ENCODE data around the gene VTN.

Gene VTN

DNA sequence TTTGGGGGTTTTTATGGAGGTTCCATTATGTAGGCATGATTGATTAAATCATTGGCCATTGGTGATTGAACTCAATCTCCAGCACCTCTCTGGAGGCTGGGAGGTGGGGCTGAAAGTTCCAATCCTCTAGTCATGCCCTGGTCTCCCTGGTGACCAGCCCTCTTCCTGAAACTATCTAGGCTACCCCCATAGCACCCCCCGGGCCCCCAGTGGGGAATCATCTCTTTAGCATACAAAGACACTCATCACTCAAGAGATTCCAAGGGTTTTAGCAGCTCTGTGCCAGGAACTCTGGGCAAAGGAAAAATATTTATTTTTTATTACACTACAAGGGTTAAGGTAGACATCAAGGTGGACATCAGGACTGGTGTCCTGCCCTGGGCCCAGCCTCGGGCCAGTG, 25.3 kb upstream of the VTN start:
- no peak for FAIRE-seq
- TF ChIP-seq POLR2AphosphoS5 (IDR thresholded peaks at IDR 0.05; ENCODE audit: low read depth, low read length): no peak
- TF ChIP-seq TAF1 (IDR thresholded peaks at IDR 0.05; ENCODE audit: borderline replicate concordance, low read depth, low read length): no peak
- TF ChIP-seq POLR2A (IDR thresholded peaks at IDR 0.05; ENCODE audit: low read depth, low read length): no peak

GRCh38 chr17:28394337-28395116, 24.4 kb upstream of the VTN start:
- TF ChIP-seq POLR2A (IDR thresholded peaks at IDR 0.05; ENCODE audit: low read depth, low read length): no peak
- no peak for TF ChIP-seq TAF1 (IDR thresholded peaks at IDR 0.05; ENCODE audit: borderline replicate concordance, low read depth, low read length)
- TF ChIP-seq POLR2AphosphoS5 (IDR thresholded peaks at IDR 0.05; ENCODE audit: low read depth, low read length): no peak
- no peak for DNase-seq (ENCODE audit: insufficient read length)
- FAIRE-seq: no peak

More for the DNA sequence above, 25.3 kb upstream of the VTN start:
- no peak for DNase-seq (ENCODE audit: insufficient read length)

DNA sequence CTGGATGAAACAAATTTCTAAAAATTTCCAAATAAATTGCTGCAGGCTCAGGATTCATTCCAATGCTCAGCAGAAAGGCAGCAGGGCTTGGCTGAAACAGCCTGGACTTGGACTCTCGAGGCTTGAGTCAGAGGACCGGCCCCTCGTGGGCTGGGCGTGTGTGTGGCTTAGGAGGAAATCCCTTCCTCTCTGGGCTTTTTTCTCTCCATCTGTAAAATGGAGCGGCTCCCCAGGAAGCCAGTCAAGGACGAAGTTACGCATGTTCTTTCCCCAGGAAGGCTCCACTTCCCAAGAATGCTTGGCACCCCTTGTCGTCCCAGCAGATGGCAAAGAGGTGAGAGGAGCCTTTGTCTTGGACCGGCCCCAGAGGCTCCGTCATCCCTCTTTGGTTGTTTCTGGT, 22.4 kb upstream of the VTN start:
- no peak for TF ChIP-seq POLR2AphosphoS5 (IDR thresholded peaks at IDR 0.05; ENCODE audit: low read depth, low read length)
- no peak for TF ChIP-seq POLR2A (IDR thresholded peaks at IDR 0.05; ENCODE audit: low read depth, low read length)
- TF ChIP-seq TAF1 (IDR thresholded peaks at IDR 0.05; ENCODE audit: borderline replicate concordance, low read depth, low read length): no peak
- DNase-seq (ENCODE audit: insufficient read length) (no peak), FAIRE-seq (no peak)

DNA sequence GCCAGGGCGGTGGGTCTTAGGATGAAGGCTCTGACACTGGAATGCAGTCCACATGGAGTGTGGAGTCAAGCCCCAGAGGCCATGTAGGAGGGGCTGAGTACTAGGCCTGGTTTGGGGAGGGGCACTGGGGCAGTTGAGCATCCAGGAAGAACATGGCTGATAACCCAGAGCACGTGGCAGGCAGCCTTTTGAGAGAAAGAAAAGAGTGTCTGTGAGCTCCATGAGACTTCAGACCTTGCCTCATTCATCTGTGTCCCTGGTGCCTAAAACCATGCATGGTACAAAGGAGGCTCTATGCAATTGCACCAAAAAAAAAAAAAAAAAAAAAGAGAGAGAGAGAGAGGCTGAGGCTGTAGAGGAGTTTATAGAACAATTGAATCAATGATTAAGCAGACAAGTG, 21.3 kb upstream of the VTN start:
- TF ChIP-seq POLR2A (IDR thresholded peaks at IDR 0.05; ENCODE audit: low read depth, low read length): no peak
- FAIRE-seq (no peak), DNase-seq (ENCODE audit: insufficient read length) (no peak)

DNA sequence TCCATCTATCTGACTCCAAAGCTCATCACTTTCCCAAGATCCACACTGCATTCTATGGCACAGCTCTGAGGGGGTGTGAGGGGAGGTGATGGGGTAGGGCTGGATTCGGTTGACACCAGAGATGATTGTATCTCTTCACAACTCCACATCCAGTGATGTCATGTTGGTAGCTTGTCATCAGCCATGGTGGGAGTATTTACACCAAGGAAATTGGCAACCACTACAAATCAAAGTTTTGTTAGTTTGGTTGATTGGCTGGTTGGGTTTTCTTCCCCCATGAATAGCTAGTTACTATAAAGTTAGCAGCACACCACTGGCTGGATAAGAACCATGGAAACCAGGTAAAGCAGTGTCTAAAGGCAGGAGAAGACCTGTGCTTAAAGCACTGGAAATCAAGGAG, 20.9 kb upstream of the VTN start:
- DNase-seq (ENCODE audit: insufficient read length): no peak
- FAIRE-seq: no peak
- no peak for TF ChIP-seq POLR2AphosphoS5 (IDR thresholded peaks at IDR 0.05; ENCODE audit: low read depth, low read length)
- no peak for TF ChIP-seq POLR2A (IDR thresholded peaks at IDR 0.05; ENCODE audit: low read depth, low read length)
- TF ChIP-seq TAF1 (IDR thresholded peaks at IDR 0.05; ENCODE audit: borderline replicate concordance, low read depth, low read length): no peak

DNA sequence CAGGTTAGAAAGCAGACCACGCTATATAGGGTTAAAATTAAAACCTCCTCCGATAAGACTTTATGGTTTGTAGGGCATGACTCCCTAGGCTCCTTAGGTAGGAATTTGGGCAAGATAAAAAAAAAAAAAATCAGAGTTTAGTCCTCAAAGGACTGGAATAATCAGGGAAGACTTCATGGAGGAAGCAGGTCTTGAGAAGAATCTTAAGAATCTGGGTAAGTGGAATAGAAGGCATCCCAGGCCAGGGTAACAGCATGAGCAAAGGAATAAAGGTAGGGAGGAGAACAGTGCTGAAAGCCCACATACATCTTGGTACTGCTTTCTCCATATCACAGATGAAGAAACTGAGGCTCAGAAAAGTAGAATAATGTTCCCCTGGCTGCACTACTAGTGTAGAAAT, 20.5 kb upstream of the VTN start:
- TF ChIP-seq TAF1 (IDR thresholded peaks at IDR 0.05; ENCODE audit: borderline replicate concordance, low read depth, low read length): no peak
- no peak for FAIRE-seq
- DNase-seq (ENCODE audit: insufficient read length): no peak

GRCh38 chr17:28390141-28390540, 20.0 kb upstream of the VTN start:
- no peak for DNase-seq (ENCODE audit: insufficient read length)
- no peak for FAIRE-seq
- TF ChIP-seq TAF1 (IDR thresholded peaks at IDR 0.05; ENCODE audit: borderline replicate concordance, low read depth, low read length) (no peak), POLR2A (IDR thresholded peaks at IDR 0.05; ENCODE audit: low read depth, low read length) (no peak), POLR2AphosphoS5 (IDR thresholded peaks at IDR 0.05; ENCODE audit: low read depth, low read length) (no peak)

GRCh38 chr17:28388106-28388505, 18.0 kb upstream of the VTN start:
- no peak for DNase-seq (ENCODE audit: insufficient read length)
- FAIRE-seq: no peak
- TF ChIP-seq POLR2AphosphoS5 (IDR thresholded peaks at IDR 0.05; ENCODE audit: low read depth, low read length) (no peak), TAF1 (IDR thresholded peaks at IDR 0.05; ENCODE audit: borderline replicate concordance, low read depth, low read length) (no peak), POLR2A (IDR thresholded peaks at IDR 0.05; ENCODE audit: low read depth, low read length) (no peak)

- TF ChIP-seq POLR2A (IDR thresholded peaks at IDR 0.05; ENCODE audit: low read depth, low read length) (no peak), POLR2AphosphoS5 (IDR thresholded peaks at IDR 0.05; ENCODE audit: low read depth, low read length) (no peak), TAF1 (IDR thresholded peaks at IDR 0.05; ENCODE audit: borderline replicate concordance, low read depth, low read length) (no peak)
- DNase-seq (ENCODE audit: insufficient read length) (no peak), FAIRE-seq (no peak)
These were observed 16.3 kb upstream of the VTN start for GRCh38 chr17:28386391-28386790.

DNA sequence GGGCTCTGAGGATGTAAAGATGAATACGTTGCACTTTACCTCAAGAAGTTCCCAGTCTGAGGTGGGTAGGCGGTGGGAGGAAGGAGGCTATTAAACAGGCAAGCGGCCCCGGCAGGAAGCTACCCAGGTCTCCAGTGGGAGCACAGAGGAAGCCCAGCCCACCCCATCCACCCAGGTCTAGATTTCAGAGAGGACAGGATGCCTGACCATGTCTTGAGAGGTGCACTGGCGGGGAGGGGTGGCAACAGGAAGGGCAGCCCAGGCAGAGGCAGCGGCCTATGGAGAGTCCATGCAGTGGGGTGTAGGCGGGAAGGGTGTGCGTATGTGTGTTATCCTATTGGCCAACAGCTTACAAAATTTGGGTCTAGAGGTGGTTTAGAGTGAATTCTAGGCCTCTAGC, 15.3 kb upstream of the VTN start:
- FAIRE-seq (no peak), DNase-seq (ENCODE audit: insufficient read length) (no peak)
- TF ChIP-seq TAF1 (IDR thresholded peaks at IDR 0.05; ENCODE audit: borderline replicate concordance, low read depth, low read length) (no peak), POLR2AphosphoS5 (IDR thresholded peaks at IDR 0.05; ENCODE audit: low read depth, low read length) (no peak), POLR2A (IDR thresholded peaks at IDR 0.05; ENCODE audit: low read depth, low read length) (no peak)

- TF ChIP-seq POLR2A (IDR thresholded peaks at IDR 0.05; ENCODE audit: low read depth, low read length) (no peak), TAF1 (IDR thresholded peaks at IDR 0.05; ENCODE audit: borderline replicate concordance, low read depth, low read length) (no peak), POLR2AphosphoS5 (IDR thresholded peaks at IDR 0.05; ENCODE audit: low read depth, low read length) (no peak)
- DNase-seq (ENCODE audit: insufficient read length): no peak
- no peak for FAIRE-seq
These were observed 14.9 kb upstream of the VTN start for GRCh38 chr17:28385037-28385400.

- peak; percentile 56; the same call in 1 of the 2 replicates for TF ChIP-seq POLR2A (IDR thresholded peaks at IDR 0.05; ENCODE audit: low read depth, low read length)
- no peak; the same call in 1 of the 2 replicates for TF ChIP-seq POLR2AphosphoS5 (IDR thresholded peaks at IDR 0.05; ENCODE audit: low read depth, low read length)
- TF ChIP-seq TAF1 (IDR thresholded peaks at IDR 0.05; ENCODE audit: borderline replicate concordance, low read depth, low read length): no peak
- peak; percentile 91 for FAIRE-seq
- peak; percentile 48 for DNase-seq (ENCODE audit: insufficient read length)
These were observed 14.4 kb upstream of the VTN start for GRCh38 chr17:28384281-28385036.
